HG02623 (cell line): Measurements from ENCODE around the gene CPM.

Experiments
- ATAC-seq: cut with Tn5 transposase; IDR thresholded peaks from one replicate; pipeline ENCODE4 v1.9.1; 2021; ENCODE audit warnings: moderate library complexity; ENCODE audit not compliant: unreplicated experiment

The CPM gene

DNA sequence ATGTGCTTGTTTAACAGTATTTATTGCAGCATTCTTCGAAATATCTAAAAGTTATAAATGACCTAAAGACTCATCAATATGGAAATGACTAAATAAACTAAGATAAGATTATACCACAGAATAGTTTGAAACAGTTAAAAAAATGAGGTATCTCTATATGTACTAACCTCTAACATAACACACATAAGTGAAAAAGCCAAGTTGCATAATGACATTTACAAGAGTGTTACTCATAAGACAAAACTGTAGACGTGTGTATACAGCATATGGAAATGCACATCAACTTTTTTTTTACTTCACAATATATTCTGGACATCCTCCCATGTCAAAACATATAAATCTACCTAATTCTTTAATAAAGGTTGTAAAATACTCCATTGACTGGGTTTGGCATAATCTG lies 22.8 kb downstream of the CPM start:
- ATAC-seq = no peak

GRCh38 chr12:68908076-68908475 lies 24.9 kb downstream of the CPM start:
- no peak for ATAC-seq

DNA sequence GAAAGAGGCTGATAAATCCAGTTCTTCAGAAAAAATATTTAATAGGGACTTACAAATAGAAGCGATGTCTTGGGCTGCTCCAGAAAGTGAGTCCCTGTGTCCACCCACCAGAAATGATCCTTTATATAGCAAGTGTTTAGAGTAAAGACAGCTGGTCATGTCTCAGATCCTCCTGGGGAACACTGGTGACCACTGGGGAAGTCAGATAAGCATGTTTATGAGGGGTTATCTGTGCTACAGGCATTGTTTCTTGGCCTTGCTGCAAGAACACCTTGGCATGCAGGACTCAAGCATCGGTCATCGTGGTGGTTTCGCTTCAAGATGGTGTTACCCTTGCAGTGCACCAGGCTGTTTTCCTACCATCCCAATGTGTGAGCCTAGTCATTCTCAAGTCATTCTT lies 27.2 kb downstream of the CPM start:
- no peak for ATAC-seq

DNA sequence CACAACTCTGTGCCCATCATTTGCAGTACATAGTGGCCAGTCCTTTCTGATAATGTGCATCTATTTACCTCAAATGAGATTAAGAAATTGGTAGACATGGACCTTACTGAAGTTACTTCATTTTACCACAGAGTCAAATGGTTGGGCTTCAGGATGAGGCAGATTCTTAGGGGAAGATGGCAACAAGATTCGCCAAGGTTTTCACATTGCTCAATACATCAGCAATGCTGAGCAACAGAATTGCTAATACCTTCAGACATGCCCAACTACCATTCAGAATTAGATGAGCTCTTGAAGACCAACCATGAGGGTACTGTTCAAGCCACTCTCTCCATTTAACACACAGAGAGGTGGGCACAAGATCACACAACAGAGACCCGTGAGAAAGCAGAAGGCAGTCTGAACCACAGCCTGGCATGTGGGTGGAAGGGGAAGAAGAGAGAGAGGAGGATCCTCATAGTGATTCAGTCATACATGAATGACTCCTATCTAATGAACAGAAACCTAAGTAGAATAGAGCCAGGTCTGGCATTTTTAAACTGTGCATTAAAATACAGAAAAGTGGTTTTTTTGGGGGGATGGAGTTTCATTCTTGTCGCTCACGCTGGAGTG lies 28.5 kb downstream of the CPM start:
- ATAC-seq = no peak

DNA sequence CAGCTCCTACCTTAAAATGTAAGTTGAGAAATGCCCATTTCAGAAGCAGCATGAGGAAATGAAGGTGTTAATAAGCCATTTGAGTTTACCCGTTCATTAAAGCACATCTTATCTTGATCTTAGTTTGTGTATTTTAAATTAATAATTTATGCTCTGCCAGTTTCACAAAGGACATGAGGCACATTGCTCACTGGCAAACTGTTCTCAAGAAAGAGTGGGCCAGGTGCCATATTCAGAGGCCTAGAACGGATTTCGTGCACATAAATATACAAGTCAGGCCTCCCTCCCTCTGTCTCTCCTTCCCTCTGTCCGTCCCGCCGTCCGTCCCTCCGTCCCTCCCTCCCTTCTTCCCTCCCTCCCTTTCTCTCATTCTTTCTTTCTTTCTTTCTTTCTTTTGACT lies 29.5 kb downstream of the CPM start:
- no peak for ATAC-seq

DNA sequence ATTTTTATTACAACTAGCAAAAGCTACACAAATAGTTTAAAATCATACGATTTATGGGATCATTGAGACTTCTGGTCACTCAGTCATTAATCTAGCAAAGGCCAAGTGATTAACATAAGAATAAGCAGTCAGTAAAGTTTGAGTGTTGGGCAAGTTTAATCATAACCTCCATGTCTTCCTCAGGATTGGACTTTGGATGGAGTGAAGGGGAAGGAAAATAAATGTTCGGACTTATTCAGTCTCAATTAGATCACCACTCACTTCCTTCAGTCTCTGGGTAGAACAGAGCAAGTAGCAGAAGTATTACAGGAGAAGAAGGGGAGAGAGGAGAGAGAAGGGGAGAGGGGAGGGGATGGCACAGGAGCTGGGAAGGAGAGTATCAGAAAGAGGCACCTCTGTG lies 31.4 kb downstream of the CPM start:
- ATAC-seq = no peak

DNA sequence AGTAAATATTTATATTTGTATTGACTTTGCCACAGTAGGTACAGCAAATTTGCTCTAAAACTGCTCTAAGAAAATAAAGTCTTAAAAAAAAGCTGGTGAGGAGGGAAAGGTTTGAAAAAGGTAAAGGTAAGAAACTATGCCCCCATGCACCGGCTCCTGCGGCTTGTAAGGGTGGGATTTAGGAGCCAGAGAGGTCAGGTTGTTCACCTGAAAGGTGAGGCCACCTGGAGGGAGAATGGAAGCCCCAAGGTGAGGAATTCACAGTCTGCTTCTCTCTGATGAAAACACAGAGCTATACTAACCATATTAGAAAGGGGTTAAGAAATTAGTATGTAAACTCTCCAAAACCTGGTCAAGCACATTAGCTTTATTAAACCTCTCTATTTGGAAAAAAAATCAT lies 31.8 kb downstream of the CPM start:
- ATAC-seq = no peak

- no peak for ATAC-seq
These were observed 32.7 kb downstream of the CPM start for GRCh38 chr12:68900241-68900640.

DNA sequence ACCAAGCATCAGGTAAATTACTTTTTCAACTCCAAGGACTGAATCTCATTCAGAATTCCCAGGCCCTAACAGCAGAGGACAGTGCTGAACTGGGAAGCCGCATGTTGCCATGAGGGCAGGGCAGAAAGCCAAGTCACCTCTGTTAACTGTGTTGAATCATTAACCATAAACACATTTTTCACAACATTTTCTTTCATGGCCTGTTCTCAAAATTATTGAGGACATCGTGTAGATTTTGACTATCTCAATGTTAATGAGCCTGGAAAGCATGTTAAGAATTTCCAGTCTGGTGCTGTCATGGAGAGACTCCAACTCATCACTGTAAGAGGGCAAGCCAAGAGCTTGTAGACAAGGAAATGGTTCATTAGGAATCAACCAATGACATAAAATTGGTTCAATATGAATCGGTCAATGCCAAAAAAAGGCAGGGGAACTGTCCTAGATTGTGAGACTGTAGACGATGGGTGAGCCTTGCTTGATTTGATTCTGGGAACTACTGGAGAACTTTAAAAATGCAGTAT lies 33.7 kb downstream of the CPM start:
- ATAC-seq = no peak

- no peak for ATAC-seq
These were observed 36.0 kb downstream of the CPM start for GRCh38 chr12:68896881-68897540.

DNA sequence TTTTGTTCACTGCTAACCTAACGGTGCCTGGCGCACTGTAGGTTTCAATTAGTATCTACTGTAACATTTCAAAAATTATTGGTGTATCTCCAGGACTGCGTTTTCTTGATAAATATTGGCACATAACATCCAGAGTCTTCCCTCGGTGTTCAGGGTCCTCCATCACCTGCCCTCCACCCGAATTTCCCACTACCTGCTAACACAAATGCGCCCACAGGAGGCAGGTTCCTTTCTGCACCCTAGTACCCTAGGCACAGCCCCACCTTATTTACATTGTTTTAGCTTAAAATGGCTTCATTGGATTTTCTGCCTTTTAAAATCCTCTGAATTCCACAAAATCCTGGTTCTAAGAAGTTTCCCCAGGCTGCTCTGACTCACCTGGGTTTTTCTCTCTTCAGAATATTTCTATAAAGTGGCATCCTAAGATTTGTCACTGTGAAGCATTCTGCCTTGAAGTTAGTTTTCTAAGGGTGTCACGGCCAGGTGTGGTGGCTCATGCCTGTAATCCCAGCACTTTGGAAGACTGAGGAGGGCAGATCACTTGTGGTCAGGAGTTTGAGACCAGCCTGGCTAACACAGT lies 38.6 kb downstream of the CPM start:
- no peak for ATAC-seq

DNA sequence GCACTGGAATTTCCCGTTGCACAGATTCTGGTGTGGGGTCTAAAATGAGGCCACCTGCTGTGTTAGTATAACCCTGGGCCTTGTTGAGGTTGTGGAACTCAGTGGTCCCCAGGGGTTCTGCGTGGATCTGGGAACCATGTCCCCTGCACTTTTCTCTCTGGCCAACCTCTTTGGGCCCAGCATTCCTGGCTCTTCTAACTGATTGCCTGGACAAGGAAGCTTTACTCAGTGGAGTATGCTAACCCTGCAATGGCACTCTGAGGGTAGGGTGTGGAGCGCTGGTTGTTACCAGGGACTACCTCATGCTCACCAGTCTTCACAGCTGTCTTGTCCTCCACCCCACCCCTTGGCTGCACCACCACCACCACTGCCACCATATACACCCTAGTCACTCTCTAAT lies 39.2 kb downstream of the CPM start:
- ATAC-seq = no peak

DNA sequence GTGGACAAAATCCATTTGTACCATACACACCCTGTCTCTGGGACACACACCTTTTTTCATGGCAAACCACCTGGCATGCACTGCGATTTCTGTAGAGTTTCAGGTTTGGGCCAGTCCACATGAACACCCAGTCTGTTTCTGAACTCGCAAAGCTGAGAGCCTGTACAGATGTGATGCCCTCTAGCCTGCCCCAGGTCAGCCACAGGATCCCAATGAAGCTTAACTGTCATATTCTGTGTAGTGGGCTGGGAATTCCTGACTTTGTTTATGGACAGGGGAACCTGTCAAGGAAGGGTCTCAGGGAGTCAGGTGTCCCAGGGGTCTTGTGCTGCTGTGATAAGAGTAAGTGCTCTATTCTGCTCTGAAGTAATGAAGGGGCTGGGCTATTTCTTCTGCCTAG lies 39.8 kb downstream of the CPM start:
- no peak for ATAC-seq

- ATAC-seq = no peak
These were observed 41.8 kb downstream of the CPM start for GRCh38 chr12:68891141-68891540.

GRCh38 chr12:68890701-68891113 lies 42.3 kb downstream of the CPM start:
- ATAC-seq = no peak

GRCh38 chr12:68888243-68888642 lies 44.7 kb downstream of the CPM start:
- ATAC-seq = no peak

DNA sequence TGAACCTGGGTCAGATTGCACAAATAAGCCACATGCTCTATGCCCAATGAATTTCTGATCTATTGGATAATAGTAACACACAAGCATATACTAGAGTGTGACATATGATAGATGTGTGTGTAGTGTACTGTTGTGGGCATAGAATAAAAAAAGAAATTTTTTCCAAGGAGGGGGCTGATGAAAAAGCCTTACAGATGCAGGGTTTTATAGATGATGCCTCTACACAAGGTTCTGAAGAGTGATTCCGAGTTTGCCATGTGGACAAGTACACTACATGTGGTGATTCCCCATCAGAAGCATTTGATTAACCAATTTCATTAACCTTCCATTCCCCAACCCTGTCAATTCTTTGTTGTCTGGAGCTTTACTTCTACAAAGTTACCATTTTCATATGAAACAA lies 45.3 kb downstream of the CPM start:
- ATAC-seq = no peak

- ATAC-seq = no peak
These were observed 46.1 kb downstream of the CPM start for GRCh38 chr12:68886636-68887572.

DNA sequence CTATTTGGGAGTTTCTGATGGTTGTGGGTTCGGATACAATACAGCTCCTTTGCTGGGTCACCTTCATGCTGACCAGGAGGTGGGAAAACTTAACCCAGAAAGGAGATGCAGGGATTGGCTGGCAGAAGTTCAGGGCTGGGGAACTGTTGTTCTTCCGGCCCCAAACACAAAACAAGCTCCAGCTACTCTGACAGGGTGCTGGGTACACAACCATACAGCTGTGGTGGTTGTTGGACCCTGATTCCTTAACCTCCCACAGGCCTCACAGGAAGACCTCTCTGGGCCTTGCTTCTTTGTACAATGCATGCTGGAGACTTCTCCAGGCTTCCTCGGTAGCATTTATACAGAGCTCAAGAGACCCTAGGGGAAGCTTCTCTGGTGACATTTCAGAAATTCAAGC lies 47.6 kb downstream of the CPM start:
- no peak for ATAC-seq

DNA sequence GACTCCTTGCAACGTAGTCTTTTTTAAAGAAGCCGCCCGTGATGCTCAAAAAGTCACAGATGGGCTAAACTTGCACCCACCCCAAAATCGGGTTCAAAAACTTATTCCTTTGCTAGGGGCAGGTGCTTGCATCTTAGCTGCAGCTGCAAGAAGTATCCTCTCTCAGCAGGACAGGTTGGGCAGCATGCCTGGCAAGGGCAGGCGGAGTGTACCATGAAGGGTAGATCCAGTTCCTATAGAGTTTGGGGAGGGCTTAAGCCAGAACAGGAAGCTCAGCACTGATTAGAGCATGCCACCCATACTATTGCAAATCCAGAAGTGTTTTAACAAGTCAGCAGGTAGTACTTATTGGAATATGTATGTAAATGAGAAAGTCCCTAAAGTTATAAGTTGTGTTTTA lies 48.7 kb downstream of the CPM start:
- no peak for ATAC-seq

DNA sequence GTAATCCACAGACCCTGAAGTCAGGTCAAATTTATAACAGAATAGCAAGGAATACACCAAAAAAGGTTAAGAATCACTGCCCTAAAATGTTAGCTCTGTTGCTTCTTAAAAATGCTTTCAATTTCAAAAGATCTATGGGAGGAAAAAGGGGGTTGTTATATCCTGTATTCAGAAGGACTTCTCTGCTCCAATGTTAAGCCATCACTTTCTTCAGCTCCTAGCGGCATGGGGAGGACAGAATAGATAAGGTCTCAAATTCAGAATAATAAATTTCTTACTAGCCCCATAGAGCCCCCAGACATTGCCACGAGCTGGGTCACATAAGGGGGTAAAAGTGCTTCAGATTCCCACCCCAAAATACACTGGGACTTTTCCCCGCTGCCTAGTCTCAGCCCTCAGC lies 49.8 kb downstream of the CPM start:
- no peak for ATAC-seq
